RPMI8226 (cell line): Measurements from ENCODE around the gene ARHGAP20.
A peak's percentile ranks its signal among the peaks of the same experiment; 100 is the strongest.

Experiments
- DNase-seq: peaks from one replicate; pipeline ENCODE4 v3.0.0-alpha.2; 2015

ARHGAP20 gene

GRCh38 chr11:110600322-110600721 is 111.9 kb downstream of the ARHGAP20 start:
- DNase-seq, result no peak

GRCh38 chr11:110599207-110599606 is 113.0 kb downstream of the ARHGAP20 start:
- no peak for DNase-seq

GRCh38 chr11:110598725-110599124 is 113.5 kb downstream of the ARHGAP20 start:
- no peak for DNase-seq

- DNase-seq, result no peak
These were observed 124.3 kb downstream of the ARHGAP20 start for GRCh38 chr11:110587972-110588371.

- DNase-seq, result no peak
These were observed 125.1 kb downstream of the ARHGAP20 start for GRCh38 chr11:110587129-110587528.

- no peak for DNase-seq
These were observed 128.1 kb downstream of the ARHGAP20 start for GRCh38 chr11:110584150-110584549.

- no peak for DNase-seq
These were observed 129.4 kb downstream of the ARHGAP20 start for GRCh38 chr11:110582728-110583432.

- no peak for DNase-seq
These were observed 131.7 kb downstream of the ARHGAP20 start for GRCh38 chr11:110580571-110580970.

- DNase-seq, result no peak
These were observed 138.8 kb downstream of the ARHGAP20 start for GRCh38 chr11:110573411-110573810.

GRCh38 chr11:110571081-110571720 is 141.0 kb downstream of the ARHGAP20 start:
- DNase-seq, result no peak

- DNase-seq, result no peak
These were observed 145.7 kb downstream of the ARHGAP20 start for GRCh38 chr11:110566577-110566976.

- DNase-seq, result peak; percentile 64
These were observed 146.6 kb downstream of the ARHGAP20 start for GRCh38 chr11:110565357-110566336.

GRCh38 chr11:110564676-110565356 is 147.4 kb downstream of the ARHGAP20 start:
- DNase-seq, result no peak

GRCh38 chr11:110544779-110545178 is 167.5 kb downstream of the ARHGAP20 start:
- DNase-seq, result no peak

GRCh38 chr11:110538154-110538553 is 174.1 kb downstream of the ARHGAP20 start:
- no peak for DNase-seq

- no peak for DNase-seq
These were observed 181.1 kb downstream of the ARHGAP20 start for GRCh38 chr11:110530900-110531741.

GRCh38 chr11:110529043-110529442 is 183.2 kb downstream of the ARHGAP20 start:
- peak; percentile 20 for DNase-seq

GRCh38 chr11:110527146-110527545 is 185.1 kb downstream of the ARHGAP20 start:
- DNase-seq, result no peak
